ENCODE data around the gene CPNE6.

The CPNE6 gene

GRCh38 chr14:24077086-24077485 is 5.7 kb downstream of the CPNE6 start:
- Histone ChIP-seq H3K79me2 (ENCODE audit: control insufficient read depth, insufficient read depth, low read length) (no peaks in the 10 kb centered on the region), H2AK5ac (ENCODE audit: low read length) (no peak overlapping the region), H4K8ac (ENCODE audit: low read depth, low read length) (no peak overlapping the region), H3K79me1 (ENCODE audit: low read length) (no peaks in the 10 kb centered on the region), H3K36me3 (ENCODE audit: control insufficient read depth, insufficient read depth, low read length) (no peaks in the 10 kb centered on the region), H3K4me1 (ENCODE audit: control insufficient read depth, low read depth, low read length) (peaks cover 6% of the 10 kb centered on the region), H3K23ac (ENCODE audit: low read length) (no peak overlapping the region), H3K56ac (ENCODE audit: low read length) (no peak overlapping the region), H3K18ac (ENCODE audit: low read length) (no peak overlapping the region), H3K4ac (ENCODE audit: low read depth, low read length) (no peak overlapping the region), H3K4me3 (ENCODE audit: low read length) (no peak overlapping the region), H3K9ac (ENCODE audit: low read length) (no peak overlapping the region), H3K4me2 (ENCODE audit: low read length) (no peak overlapping the region), H2BK15ac (replicated peaks; ENCODE audit: low read depth) (no peak overlapping the region), H3K27ac (ENCODE audit: low read depth, low read length) (no peak overlapping the region), H2BK5ac (ENCODE audit: low read length) (no peak overlapping the region), H3K27me3 (ENCODE audit: insufficient read depth, low read length, poor library complexity) (no peaks in the 10 kb centered on the region), H4K5ac (ENCODE audit: low read length) (no peak overlapping the region), H2BK120ac (ENCODE audit: low read depth, low read length) (no peak overlapping the region)
- no peak for DNase-seq
- no CpG with 5 or more reads among the region's 23 CpGs for WGBS (ENCODE audit: extremely low coverage, insufficient coverage, low lambda C conversion rate)

GRCh38 chr14:24078146-24078545 is 6.8 kb downstream of the CPNE6 start:
- Histone ChIP-seq H3K23ac (ENCODE audit: low read length) (no peak overlapping the region), H2BK15ac (replicated peaks; ENCODE audit: low read depth) (no peak overlapping the region), H3K4me2 (ENCODE audit: low read length) (no peak overlapping the region), H3K4me1 (ENCODE audit: control insufficient read depth, low read depth, low read length) (peaks cover 9% of the 10 kb centered on the region), H3K79me1 (ENCODE audit: low read length) (no peaks in the 10 kb centered on the region), H3K27me3 (ENCODE audit: insufficient read depth, low read length, poor library complexity) (no peaks in the 10 kb centered on the region), H3K56ac (ENCODE audit: low read length) (no peak overlapping the region), H2AK5ac (ENCODE audit: low read length) (no peak overlapping the region), H4K8ac (ENCODE audit: low read depth, low read length) (no peak overlapping the region), H3K4ac (ENCODE audit: low read depth, low read length) (no peak overlapping the region), H2BK120ac (ENCODE audit: low read depth, low read length) (no peak overlapping the region), H2BK5ac (ENCODE audit: low read length) (no peak overlapping the region), H3K18ac (ENCODE audit: low read length) (no peak overlapping the region), H3K4me3 (ENCODE audit: low read length) (no peak overlapping the region), H3K9ac (ENCODE audit: low read length) (no peak overlapping the region), H3K27ac (ENCODE audit: low read depth, low read length) (no peak overlapping the region), H3K79me2 (ENCODE audit: control insufficient read depth, insufficient read depth, low read length) (no peaks in the 10 kb centered on the region), H3K36me3 (ENCODE audit: control insufficient read depth, insufficient read depth, low read length) (no peaks in the 10 kb centered on the region), H4K5ac (ENCODE audit: low read length) (no peak overlapping the region)
- peak; percentile 18 for DNase-seq
- WGBS (ENCODE audit: extremely low coverage, insufficient coverage, low lambda C conversion rate): no CpG with 5 or more reads among the region's 3 CpGs

- H3K4ac ChIP-seq (ENCODE audit: low read depth, low read length): no peak overlapping the region
- no peak overlapping the region for H2BK15ac ChIP-seq (replicated peaks; ENCODE audit: low read depth)
- H3K27ac ChIP-seq (ENCODE audit: low read depth, low read length): no peak overlapping the region
- H2BK120ac ChIP-seq (ENCODE audit: low read depth, low read length): no peak overlapping the region
- no peak overlapping the region for H3K9ac ChIP-seq (ENCODE audit: low read length)
- H3K79me2 ChIP-seq (ENCODE audit: control insufficient read depth, insufficient read depth, low read length): no peaks in the 10 kb centered on the region
- H4K8ac ChIP-seq (ENCODE audit: low read depth, low read length): no peak overlapping the region
- no CpG with 5 or more reads among the region's 9 CpGs for WGBS (ENCODE audit: extremely low coverage, insufficient coverage, low lambda C conversion rate)
- no peak overlapping the region for H3K4me2 ChIP-seq (ENCODE audit: low read length)
- no peaks in the 10 kb centered on the region for H3K36me3 ChIP-seq (ENCODE audit: control insufficient read depth, insufficient read depth, low read length)
- no peak overlapping the region for H2BK5ac ChIP-seq (ENCODE audit: low read length)
- H4K5ac ChIP-seq (ENCODE audit: low read length): no peak overlapping the region
- H3K4me1 ChIP-seq (ENCODE audit: control insufficient read depth, low read depth, low read length): peaks cover 9% of the 10 kb centered on the region
- no peak overlapping the region for H3K56ac ChIP-seq (ENCODE audit: low read length)
- H2AK5ac ChIP-seq (ENCODE audit: low read length): no peak overlapping the region
- H3K23ac ChIP-seq (ENCODE audit: low read length): no peak overlapping the region
- DNase-seq: peak; percentile 81
- no peaks in the 10 kb centered on the region for H3K79me1 ChIP-seq (ENCODE audit: low read length)
- no peaks in the 10 kb centered on the region for H3K27me3 ChIP-seq (ENCODE audit: insufficient read depth, low read length, poor library complexity)
- no peak overlapping the region for H3K18ac ChIP-seq (ENCODE audit: low read length)
- H3K4me3 ChIP-seq (ENCODE audit: low read length): no peak overlapping the region
Measured at GRCh38 chr14:24079491-24080141, 8.3 kb downstream of the CPNE6 start.

- H3K4me3 ChIP-seq (ENCODE audit: low read length): no peak overlapping the region
- no peak overlapping the region for H2BK5ac ChIP-seq (ENCODE audit: low read length)
- H2AK5ac ChIP-seq (ENCODE audit: low read length): no peak overlapping the region
- H3K36me3 ChIP-seq (ENCODE audit: control insufficient read depth, insufficient read depth, low read length): no peaks in the 10 kb centered on the region
- DNase-seq: no peak
- no peaks in the 10 kb centered on the region for H3K79me2 ChIP-seq (ENCODE audit: control insufficient read depth, insufficient read depth, low read length)
- H4K8ac ChIP-seq (ENCODE audit: low read depth, low read length): no peak overlapping the region
- no peak overlapping the region for H3K27ac ChIP-seq (ENCODE audit: low read depth, low read length)
- H4K5ac ChIP-seq (ENCODE audit: low read length): no peak overlapping the region
- no peak overlapping the region for H2BK15ac ChIP-seq (replicated peaks; ENCODE audit: low read depth)
- H3K4ac ChIP-seq (ENCODE audit: low read depth, low read length): no peak overlapping the region
- no peak overlapping the region for H3K9ac ChIP-seq (ENCODE audit: low read length)
- no peak overlapping the region for H3K18ac ChIP-seq (ENCODE audit: low read length)
- no peak overlapping the region for H3K56ac ChIP-seq (ENCODE audit: low read length)
- no peak overlapping the region for H3K23ac ChIP-seq (ENCODE audit: low read length)
- no peak overlapping the region for H3K4me2 ChIP-seq (ENCODE audit: low read length)
- WGBS (ENCODE audit: extremely low coverage, insufficient coverage, low lambda C conversion rate): no CpG with 5 or more reads among the region's 6 CpGs
- H3K4me1 ChIP-seq (ENCODE audit: control insufficient read depth, low read depth, low read length): peaks cover 9% of the 10 kb centered on the region
- no peaks in the 10 kb centered on the region for H3K27me3 ChIP-seq (ENCODE audit: insufficient read depth, low read length, poor library complexity)
- H3K79me1 ChIP-seq (ENCODE audit: low read length): no peaks in the 10 kb centered on the region
- H2BK120ac ChIP-seq (ENCODE audit: low read depth, low read length): no peak overlapping the region
Measured at GRCh38 chr14:24080142-24080530, 8.8 kb downstream of the CPNE6 start.

GRCh38 chr14:24080888-24081738 is 9.8 kb downstream of the CPNE6 start:
- no CpG with 5 or more reads among the region's 74 CpGs for WGBS (ENCODE audit: extremely low coverage, insufficient coverage, low lambda C conversion rate)
- Histone ChIP-seq H3K79me2 (ENCODE audit: control insufficient read depth, insufficient read depth, low read length) (no peaks in the 10 kb centered on the region), H3K4me2 (ENCODE audit: low read length) (peak overlapping the region; percentile 85), H3K79me1 (ENCODE audit: low read length) (no peaks in the 10 kb centered on the region), H3K9ac (ENCODE audit: low read length) (peak overlapping the region; percentile 81), H3K4me1 (ENCODE audit: control insufficient read depth, low read depth, low read length) (peaks cover 9% of the 10 kb centered on the region), H2BK120ac (ENCODE audit: low read depth, low read length) (no peak overlapping the region), H3K56ac (ENCODE audit: low read length) (peak overlapping the region; percentile 92), H3K18ac (ENCODE audit: low read length) (peak overlapping the region; percentile 43), H3K27me3 (ENCODE audit: insufficient read depth, low read length, poor library complexity) (no peaks in the 10 kb centered on the region), H3K36me3 (ENCODE audit: control insufficient read depth, insufficient read depth, low read length) (no peaks in the 10 kb centered on the region), H4K8ac (ENCODE audit: low read depth, low read length) (no peak overlapping the region), H2AK5ac (ENCODE audit: low read length) (no peak overlapping the region), H3K4ac (ENCODE audit: low read depth, low read length) (peak overlapping the region; percentile 44), H4K5ac (ENCODE audit: low read length) (no peak overlapping the region), H2BK15ac (replicated peaks; ENCODE audit: low read depth) (no peak overlapping the region), H3K4me3 (ENCODE audit: low read length) (peak overlapping the region; percentile 48), H2BK5ac (ENCODE audit: low read length) (no peak overlapping the region), H3K23ac (ENCODE audit: low read length) (no peak overlapping the region), H3K27ac (ENCODE audit: low read depth, low read length) (no peak overlapping the region)
- DNase-seq: peak; percentile 63

All from mesendoderm (in vitro differentiated cells).